KMS-11 (cell line): ENCODE measurements around the gene UHMK1.
A peak's percentile ranks its signal among the peaks of the same experiment; 100 is the strongest.

Experiments
- H2AFZ ChIP-seq: fragments of 200-600 bp; sonication (generic); 2 replicates; pipeline ENCODE4 v1.6.1; 2016; ENCODE audit warnings: antibody characterized with exemption, mixed run types, low read depth
- H3K27ac ChIP-seq: fragments of 200-600 bp; sonication (generic); 2 replicates; pipeline ENCODE4 v1.6.1; 2016; ENCODE audit warnings: mild to moderate bottlenecking, mixed run types
- H3K27me3 ChIP-seq: fragments of 200-600 bp; sonication (generic); 2 replicates; pipeline ENCODE4 v1.6.1; 2017; ENCODE audit warnings: mild to moderate bottlenecking, low read depth, mixed run types, moderate library complexity; ENCODE audit not compliant: insufficient read depth
- H3K36me3 ChIP-seq: fragments of 200-600 bp; sonication (generic); 2 replicates; pipeline ENCODE4 v1.6.1; 2017; ENCODE audit warnings: mild to moderate bottlenecking, mixed run types; ENCODE audit not compliant: insufficient read depth
- H3K4me1 ChIP-seq: fragments of 200-600 bp; sonication (generic); 2 replicates; pipeline ENCODE4 v1.6.1; 2016; ENCODE audit warnings: mild to moderate bottlenecking, low read depth, mixed run types; ENCODE audit not compliant: poor library complexity, severe bottlenecking
- H3K4me2 ChIP-seq: fragments of 200-600 bp; sonication (generic); 2 replicates; pipeline ENCODE4 v1.7.0; 2016; ENCODE audit warnings: mild to moderate bottlenecking, mixed run types
- H3K4me3 ChIP-seq: fragments of 200-600 bp; sonication (generic); IDR thresholded peaks from 2 replicates; pipeline ENCODE4 v1.6.1; 2017; ENCODE audit warnings: low read depth, low read length, mixed read lengths; ENCODE audit not compliant: insufficient read depth
- H3K79me2 ChIP-seq: fragments of 200-600 bp; sonication (generic); 2 replicates; pipeline ENCODE4 v1.6.1; 2016; ENCODE audit warnings: low read depth, mixed run types; ENCODE audit not compliant: insufficient read depth
- H3K9ac ChIP-seq: fragments of 200-600 bp; sonication (generic); 2 replicates; pipeline ENCODE4 v1.6.1; 2016; ENCODE audit warnings: mild to moderate bottlenecking, mixed run types
- H4K20me1 ChIP-seq: fragments of 200-600 bp; sonication (generic); 2 replicates; pipeline ENCODE4 v1.6.1; 2016; ENCODE audit warnings: mild to moderate bottlenecking, mixed run types; ENCODE audit not compliant: insufficient read depth
- TF ChIP-seq, protein P1 (sequence below): fragments of 200-600 bp; sonication (generic); conservative IDR thresholded peaks from 2 replicates; pipeline ENCODE4 v1.6.1; 2017; ENCODE audit warnings: low read depth, mild to moderate bottlenecking, antibody characterized with exemption, low read length, moderate library complexity, mixed read lengths

UHMK1 gene

DNA sequence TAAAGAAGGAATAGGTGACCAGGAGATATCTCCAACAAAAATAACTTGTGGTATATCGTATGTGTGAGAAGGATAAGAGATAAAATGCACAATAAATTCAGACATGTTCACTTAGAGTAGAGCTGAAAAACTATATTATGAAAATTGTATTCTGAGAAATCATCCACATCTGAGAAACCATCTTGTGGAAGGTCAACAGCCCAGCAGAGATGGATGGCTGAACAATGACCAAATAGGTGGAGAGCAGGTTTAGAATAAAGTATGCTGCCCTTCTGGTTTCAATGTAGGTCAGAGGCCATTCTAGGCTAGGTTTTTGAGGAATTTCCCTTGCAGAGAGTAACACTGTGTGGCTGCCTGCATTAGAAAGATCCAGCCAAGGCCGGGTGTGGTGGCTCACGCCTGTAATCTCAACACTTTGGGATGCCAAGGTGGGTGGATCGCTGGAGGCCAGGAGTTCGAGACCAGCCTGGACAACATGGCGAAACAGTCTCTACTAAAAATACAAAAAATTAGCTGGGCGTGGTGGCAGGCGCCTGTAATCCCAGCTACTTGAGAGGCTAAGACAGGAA, 55.1 kb downstream of the UHMK1 start:
- no peak overlapping the region for H3K4me2 ChIP-seq
- H3K4me1 ChIP-seq, result no peaks in the 10 kb centered on the region
- H3K79me2 ChIP-seq, result no peaks in the 10 kb centered on the region
- no peaks in the 10 kb centered on the region for H4K20me1 ChIP-seq
- no peak overlapping the region for H2AFZ ChIP-seq
- H3K9ac ChIP-seq, result no peak overlapping the region
- no peak overlapping the region for H3K27ac ChIP-seq
- H3K4me3 ChIP-seq, result no peak overlapping the region
- TF ChIP-seq, protein P1, sequence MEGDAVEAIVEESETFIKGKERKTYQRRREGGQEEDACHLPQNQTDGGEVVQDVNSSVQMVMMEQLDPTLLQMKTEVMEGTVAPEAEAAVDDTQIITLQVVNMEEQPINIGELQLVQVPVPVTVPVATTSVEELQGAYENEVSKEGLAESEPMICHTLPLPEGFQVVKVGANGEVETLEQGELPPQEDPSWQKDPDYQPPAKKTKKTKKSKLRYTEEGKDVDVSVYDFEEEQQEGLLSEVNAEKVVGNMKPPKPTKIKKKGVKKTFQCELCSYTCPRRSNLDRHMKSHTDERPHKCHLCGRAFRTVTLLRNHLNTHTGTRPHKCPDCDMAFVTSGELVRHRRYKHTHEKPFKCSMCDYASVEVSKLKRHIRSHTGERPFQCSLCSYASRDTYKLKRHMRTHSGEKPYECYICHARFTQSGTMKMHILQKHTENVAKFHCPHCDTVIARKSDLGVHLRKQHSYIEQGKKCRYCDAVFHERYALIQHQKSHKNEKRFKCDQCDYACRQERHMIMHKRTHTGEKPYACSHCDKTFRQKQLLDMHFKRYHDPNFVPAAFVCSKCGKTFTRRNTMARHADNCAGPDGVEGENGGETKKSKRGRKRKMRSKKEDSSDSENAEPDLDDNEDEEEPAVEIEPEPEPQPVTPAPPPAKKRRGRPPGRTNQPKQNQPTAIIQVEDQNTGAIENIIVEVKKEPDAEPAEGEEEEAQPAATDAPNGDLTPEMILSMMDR, result no peak
- H3K27me3 ChIP-seq, result no peaks in the 10 kb centered on the region
- H3K36me3 ChIP-seq, result no peaks in the 10 kb centered on the region

DNA sequence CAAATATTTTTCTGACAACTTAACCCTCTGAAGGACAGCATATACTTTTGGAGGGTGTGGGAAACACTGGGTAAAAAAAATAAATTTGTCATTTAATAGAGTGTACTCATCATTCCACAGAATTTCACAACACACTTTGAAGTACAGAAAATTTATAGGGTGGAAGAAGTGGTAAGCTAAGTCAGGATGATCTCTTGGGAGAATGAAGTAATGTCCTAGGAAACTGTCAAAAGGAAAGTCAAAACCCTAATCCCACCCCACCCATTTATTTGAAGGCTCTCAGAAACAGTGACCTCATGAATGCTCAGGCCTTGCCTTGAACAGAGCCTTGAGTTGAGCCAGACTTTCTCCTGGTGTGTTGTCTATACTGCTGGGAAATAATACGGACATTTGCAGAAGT, 56.6 kb downstream of the UHMK1 start:
- TF ChIP-seq, protein P1, result no peak

DNA sequence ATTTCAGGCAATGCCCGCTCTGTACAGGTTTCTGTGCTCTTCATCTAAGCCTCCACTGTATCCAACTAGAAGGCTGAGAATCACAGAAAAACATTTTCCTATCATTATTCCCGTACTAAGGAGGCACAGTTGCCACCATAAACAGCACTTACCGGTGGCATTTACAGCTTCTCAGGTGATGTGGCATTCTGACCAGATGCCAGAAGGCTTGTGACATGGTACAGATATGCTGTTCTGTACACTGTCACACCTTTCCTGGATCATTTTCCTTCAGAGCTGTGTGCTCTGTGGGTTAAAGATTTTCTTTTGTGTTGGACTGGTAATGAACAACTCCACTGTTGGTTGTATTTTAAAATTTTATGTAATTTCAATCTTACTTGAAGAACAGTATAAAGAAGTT, 59.9 kb downstream of the UHMK1 start:
- Histone ChIP-seq H3K27ac (no peak overlapping the region), H2AFZ (no peak overlapping the region), H4K20me1 (peaks cover 1% of the 10 kb centered on the region; the same call in 1 of the 2 replicates), H3K4me2 (no peak overlapping the region), H3K4me3 (no peak overlapping the region), H3K4me1 (peaks cover 14% of the 10 kb centered on the region), H3K36me3 (no peaks in the 10 kb centered on the region), H3K79me2 (peaks cover 10% of the 10 kb centered on the region), H3K9ac (no peak overlapping the region), H3K27me3 (no peaks in the 10 kb centered on the region)
- TF ChIP-seq, protein P1, result no peak

More for the DNA sequence above, 56.6 kb downstream of the UHMK1 start:
- H3K27ac ChIP-seq, result no peak overlapping the region
- no peak overlapping the region for H3K4me2 ChIP-seq
- no peaks in the 10 kb centered on the region for H3K36me3 ChIP-seq
- no peak overlapping the region for H3K4me3 ChIP-seq
- no peak overlapping the region for H2AFZ ChIP-seq
- no peaks in the 10 kb centered on the region for H3K79me2 ChIP-seq
- no peak overlapping the region for H3K9ac ChIP-seq
- H3K4me1 ChIP-seq, result no peaks in the 10 kb centered on the region
- H3K27me3 ChIP-seq, result no peaks in the 10 kb centered on the region
- no peaks in the 10 kb centered on the region for H4K20me1 ChIP-seq

DNA sequence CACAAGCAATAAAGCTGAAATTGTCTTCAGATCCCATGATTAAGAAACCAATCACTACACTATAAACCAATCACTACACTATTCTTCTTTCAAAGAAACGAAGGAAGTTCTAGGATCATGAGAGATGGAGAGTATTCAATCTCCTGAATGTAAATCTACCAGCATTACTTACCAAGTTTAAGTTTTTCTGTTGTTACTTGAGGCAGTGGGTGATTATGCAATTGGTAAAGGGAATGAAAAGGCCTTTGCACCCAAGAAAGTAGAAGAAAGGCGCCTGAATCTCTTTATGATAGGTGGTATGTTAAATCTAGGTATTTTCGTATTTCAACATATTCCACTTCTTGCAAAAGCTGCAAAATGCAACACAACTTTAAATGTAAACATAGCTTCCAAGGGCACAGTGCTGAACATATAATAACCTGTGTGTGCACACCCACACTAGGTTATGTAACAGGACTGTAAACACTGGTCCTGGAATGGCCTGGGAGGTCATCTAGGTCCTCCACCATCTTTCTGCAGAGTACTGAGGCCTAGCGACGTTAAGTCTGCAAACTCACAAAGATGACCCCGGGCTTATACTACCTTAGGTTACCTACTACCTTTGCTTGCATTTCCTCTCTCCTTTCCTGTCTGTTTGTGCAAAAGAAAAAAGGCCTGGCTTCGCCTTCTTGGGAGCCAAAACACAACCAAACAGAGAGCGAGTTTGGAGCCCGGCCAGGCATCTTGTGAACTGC, 62.9 kb downstream of the UHMK1 start:
- Histone ChIP-seq H4K20me1 (peaks cover 27% of the 10 kb centered on the region), H3K4me2 (peak overlapping the region; percentile 82), H3K9ac (peak overlapping the region; percentile 77), H2AFZ (peak overlapping the region; percentile 98), H3K36me3 (no peaks in the 10 kb centered on the region; the same call in none of the 2 replicates), H3K27me3 (no peaks in the 10 kb centered on the region), H3K79me2 (peaks cover 40% of the 10 kb centered on the region), H3K4me3 (peak overlapping the region; percentile 94), H3K27ac (peak overlapping the region; percentile 59), H3K4me1 (peaks cover 42% of the 10 kb centered on the region)
- TF ChIP-seq, protein P1, result no peak
